Measurements from ENCODE around the gene JPH3. TPM values are rescaled to one million over a fixed set of nuclear protein-coding genes. Genes with fewer than 3 reads are reported as not detected.

JPH3 gene
- total and polyA plus RNA-seq, 10 of the 15 experiments (the other 5 are each of a cell fraction or from before 2014, with no cell fraction given): 0.05 TPM; not detected in 9

DNA sequence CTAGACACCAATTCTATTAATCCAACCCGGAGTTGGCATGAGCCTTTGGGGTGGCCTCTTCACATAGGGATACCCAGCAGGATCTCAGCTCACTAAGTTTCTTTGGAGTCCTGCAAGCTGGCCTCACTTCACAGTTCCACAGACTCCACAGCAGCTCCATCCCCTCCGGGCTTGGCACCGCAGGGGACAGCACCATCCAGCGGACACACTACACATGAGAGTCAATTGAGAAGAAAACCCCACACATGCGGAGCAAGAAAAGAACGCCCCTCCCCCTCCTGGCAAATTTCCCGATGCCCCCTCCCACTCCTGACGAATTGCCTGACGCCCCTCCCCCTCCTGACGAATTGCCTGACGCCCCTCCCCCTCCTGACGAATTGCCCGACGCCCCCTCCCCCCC is 132.3 kb downstream of the JPH3 start (continued):
- TF ChIP-seq CTCF (IDR thresholded peaks at IDR 0.05 in 2 of 3, conservative IDR thresholded peaks at IDR 0.05 in 1 of 3; ENCODE audit: control insufficient read depth in 2 of 3, extremely low read depth in 1 of 3, insufficient read depth in 1 of 3, low read depth in 3 of 3, low read length in 3 of 3): no peak
- TF ChIP-seq PAX5 (IDR thresholded peaks at IDR 0.05; ENCODE audit: borderline replicate concordance, low read depth, low read length): no peak
- TF ChIP-seq CBX3 (IDR thresholded peaks at IDR 0.05; ENCODE audit: borderline replicate concordance, low read depth): no peak
- TF ChIP-seq MYC (IDR thresholded peaks at IDR 0.05; ENCODE audit: insufficient read depth, insufficient read length, insufficient replicate concordance, low read length, severe bottlenecking): no peak
- TF ChIP-seq YBX1 (IDR thresholded peaks at IDR 0.05): no peak
- TF ChIP-seq EED (IDR thresholded peaks at IDR 0.05; ENCODE audit: low read depth): no peak
- no peak for TF ChIP-seq TAF1 (IDR thresholded peaks at IDR 0.05; ENCODE audit: borderline replicate concordance, low read depth, low read length)

- SMC1A ChIA-PET (ENCODE audit: uncharacterized antibody, unreplicated experiment): no interaction called here
- in situ Hi-C loops (cut with MboI) (no loop called here), intact Hi-C loops (cut with micrococcal nuclease; ENCODE audit: unreplicated experiment) (no loop called here)
- no peak for FAIRE-seq
- Histone ChIP-seq H3K79me2 (ENCODE audit: control insufficient read depth, insufficient read depth, low read length) (no peaks in the 10 kb centered on the region; the same call in 1 of the 2 replicates), H3K36me3 (ENCODE audit: control insufficient read depth in 2 of 2, insufficient read depth in 2 of 2, low read length in 1 of 2) (peaks cover 6 to 14% of the 10 kb centered on the region in 2 experiments; a peak in 3 of 4 replicates), H3K27me3 (replicated peaks in 1 of 2; ENCODE audit: control insufficient read depth in 2 of 2, insufficient read depth in 2 of 2, low read length in 1 of 2) (no peaks in the 10 kb centered on the region), H3K9me3 (replicated peaks; ENCODE audit: control insufficient read depth, insufficient read depth, low read length) (no peaks in the 10 kb centered on the region), H4K20me1 (ENCODE audit: control insufficient read depth, insufficient read depth) (no peaks in the 10 kb centered on the region), H2AFZ (ENCODE audit: control insufficient read depth, low read depth, low read length) (no peak overlapping the region), H3K27ac (ENCODE audit: control insufficient read depth, insufficient read depth) (no peak overlapping the region), H3K9ac (ENCODE audit: control insufficient read depth, insufficient read depth, low read length) (no peak overlapping the region), H3K4me3 (no peak overlapping the region), H3K4me1 (ENCODE audit: control insufficient read depth, insufficient read depth, low read length) (no peaks in the 10 kb centered on the region), H3K4me2 (ENCODE audit: control insufficient read depth, insufficient read depth) (no peak overlapping the region)
- CTCF ChIA-PET: no interaction called here
- POLR2A ChIA-PET: no interaction called here
- RAD21 ChIA-PET (ENCODE audit: unreplicated experiment): no interaction called here
- 86% methylated on average over 21 of the region's 23 CpGs for WGBS (ENCODE audit: insufficient coverage, insufficient replicate concordance, low lambda C conversion rate, missing lambda C conversion rate)
- no TSS peak for BruUV-seq (replicated peaks)
- no peak for DNase-seq (ENCODE audit: low read depth, low spot score)
- no peak for ATAC-seq
- TF ChIP-seq ZNF24 (IDR thresholded peaks at IDR 0.05) (no peak), PAX8 (IDR thresholded peaks at IDR 0.05) (no peak), MTA2 (IDR thresholded peaks at IDR 0.05; ENCODE audit: low read depth) (no peak), EGR1 (IDR thresholded peaks at IDR 0.05; ENCODE audit: borderline replicate concordance in 1 of 2, low read depth in 2 of 2, low read length in 2 of 2) (no peak), ELK1 (IDR thresholded peaks at IDR 0.05; ENCODE audit: low read depth, low read length) (no peak), TCF3 (IDR thresholded peaks at IDR 0.05; ENCODE audit: borderline replicate concordance, insufficient read depth, low read depth, low read length) (no peak), GATAD2B (conservative IDR thresholded peaks at IDR 0.05; ENCODE audit: low read depth) (no peak), SMC3 (IDR thresholded peaks at IDR 0.05; ENCODE audit: borderline replicate concordance, low read length) (no peak)
- TF ChIP-seq, protein P1, sequence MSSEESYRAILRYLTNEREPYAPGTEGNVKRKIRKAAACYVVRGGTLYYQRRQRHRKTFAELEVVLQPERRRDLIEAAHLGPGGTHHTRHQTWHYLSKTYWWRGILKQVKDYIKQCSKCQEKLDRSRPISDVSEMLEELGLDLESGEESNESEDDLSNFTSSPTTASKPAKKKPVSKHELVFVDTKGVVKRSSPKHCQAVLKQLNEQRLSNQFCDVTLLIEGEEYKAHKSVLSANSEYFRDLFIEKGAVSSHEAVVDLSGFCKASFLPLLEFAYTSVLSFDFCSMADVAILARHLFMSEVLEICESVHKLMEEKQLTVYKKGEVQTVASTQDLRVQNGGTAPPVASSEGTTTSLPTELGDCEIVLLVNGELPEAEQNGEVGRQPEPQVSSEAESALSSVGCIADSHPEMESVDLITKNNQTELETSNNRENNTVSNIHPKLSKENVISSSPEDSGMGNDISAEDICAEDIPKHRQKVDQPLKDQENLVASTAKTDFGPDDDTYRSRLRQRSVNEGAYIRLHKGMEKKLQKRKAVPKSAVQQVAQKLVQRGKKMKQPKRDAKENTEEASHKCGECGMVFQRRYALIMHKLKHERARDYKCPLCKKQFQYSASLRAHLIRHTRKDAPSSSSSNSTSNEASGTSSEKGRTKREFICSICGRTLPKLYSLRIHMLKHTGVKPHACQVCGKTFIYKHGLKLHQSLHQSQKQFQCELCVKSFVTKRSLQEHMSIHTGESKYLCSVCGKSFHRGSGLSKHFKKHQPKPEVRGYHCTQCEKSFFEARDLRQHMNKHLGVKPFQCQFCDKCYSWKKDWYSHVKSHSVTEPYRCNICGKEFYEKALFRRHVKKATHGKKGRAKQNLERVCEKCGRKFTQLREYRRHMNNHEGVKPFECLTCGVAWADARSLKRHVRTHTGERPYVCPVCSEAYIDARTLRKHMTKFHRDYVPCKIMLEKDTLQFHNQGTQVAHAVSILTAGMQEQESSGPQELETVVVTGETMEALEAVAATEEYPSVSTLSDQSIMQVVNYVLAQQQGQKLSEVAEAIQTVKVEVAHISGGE (CRISPR knock-in tag; IDR thresholded peaks at IDR 0.05): no peak
Observed at GRCh38 chr16:87735270-87736007, 133.1 kb downstream of the JPH3 start.

Data from GM12878 (cell line).